ENCODE data around the gene HEMGN. TPM values are rescaled to one million over a fixed set of nuclear protein-coding genes. Genes with fewer than 3 reads are reported as not detected.

Gene HEMGN, protein sequence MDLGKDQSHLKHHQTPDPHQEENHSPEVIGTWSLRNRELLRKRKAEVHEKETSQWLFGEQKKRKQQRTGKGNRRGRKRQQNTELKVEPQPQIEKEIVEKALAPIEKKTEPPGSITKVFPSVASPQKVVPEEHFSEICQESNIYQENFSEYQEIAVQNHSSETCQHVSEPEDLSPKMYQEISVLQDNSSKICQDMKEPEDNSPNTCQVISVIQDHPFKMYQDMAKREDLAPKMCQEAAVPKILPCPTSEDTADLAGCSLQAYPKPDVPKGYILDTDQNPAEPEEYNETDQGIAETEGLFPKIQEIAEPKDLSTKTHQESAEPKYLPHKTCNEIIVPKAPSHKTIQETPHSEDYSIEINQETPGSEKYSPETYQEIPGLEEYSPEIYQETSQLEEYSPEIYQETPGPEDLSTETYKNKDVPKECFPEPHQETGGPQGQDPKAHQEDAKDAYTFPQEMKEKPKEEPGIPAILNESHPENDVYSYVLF
- total RNA-seq (2022; extraction: Qiagen RNA extraction; ENCODE audit: low read depth), result not detected in 5 replicates

DNA sequence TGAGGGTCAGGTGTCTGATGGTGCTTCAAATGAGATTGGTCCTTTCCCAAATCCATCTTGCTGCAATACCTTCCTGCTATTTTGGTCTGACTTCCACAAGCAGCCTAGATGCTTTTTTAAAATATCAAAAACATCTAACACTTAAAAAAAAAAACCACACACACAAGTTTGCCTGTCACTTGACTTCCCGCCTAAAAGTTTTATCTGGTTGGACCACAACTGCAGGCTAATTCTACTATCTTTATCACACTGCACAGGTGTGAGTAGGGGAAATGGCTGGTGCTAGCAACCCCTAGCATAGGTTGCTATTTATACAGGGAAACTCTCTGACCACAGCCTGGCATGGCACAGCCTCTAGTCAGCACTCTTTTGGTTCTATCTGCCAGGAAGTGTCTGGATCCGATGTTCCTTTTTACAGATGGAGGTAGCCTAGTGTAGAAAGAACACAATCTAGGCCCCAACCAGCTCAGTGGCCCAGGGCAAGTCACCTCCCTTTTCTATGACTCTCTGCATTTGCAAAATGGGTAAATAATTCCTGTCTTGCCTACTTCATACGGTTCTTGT, at the start of gene HEMGN:
Gene HEMGN (minus strand): TSS at position 92 of the 564 bp plus-strand sequence. CDS start 36 bp downstream, at position 56.

DNA sequence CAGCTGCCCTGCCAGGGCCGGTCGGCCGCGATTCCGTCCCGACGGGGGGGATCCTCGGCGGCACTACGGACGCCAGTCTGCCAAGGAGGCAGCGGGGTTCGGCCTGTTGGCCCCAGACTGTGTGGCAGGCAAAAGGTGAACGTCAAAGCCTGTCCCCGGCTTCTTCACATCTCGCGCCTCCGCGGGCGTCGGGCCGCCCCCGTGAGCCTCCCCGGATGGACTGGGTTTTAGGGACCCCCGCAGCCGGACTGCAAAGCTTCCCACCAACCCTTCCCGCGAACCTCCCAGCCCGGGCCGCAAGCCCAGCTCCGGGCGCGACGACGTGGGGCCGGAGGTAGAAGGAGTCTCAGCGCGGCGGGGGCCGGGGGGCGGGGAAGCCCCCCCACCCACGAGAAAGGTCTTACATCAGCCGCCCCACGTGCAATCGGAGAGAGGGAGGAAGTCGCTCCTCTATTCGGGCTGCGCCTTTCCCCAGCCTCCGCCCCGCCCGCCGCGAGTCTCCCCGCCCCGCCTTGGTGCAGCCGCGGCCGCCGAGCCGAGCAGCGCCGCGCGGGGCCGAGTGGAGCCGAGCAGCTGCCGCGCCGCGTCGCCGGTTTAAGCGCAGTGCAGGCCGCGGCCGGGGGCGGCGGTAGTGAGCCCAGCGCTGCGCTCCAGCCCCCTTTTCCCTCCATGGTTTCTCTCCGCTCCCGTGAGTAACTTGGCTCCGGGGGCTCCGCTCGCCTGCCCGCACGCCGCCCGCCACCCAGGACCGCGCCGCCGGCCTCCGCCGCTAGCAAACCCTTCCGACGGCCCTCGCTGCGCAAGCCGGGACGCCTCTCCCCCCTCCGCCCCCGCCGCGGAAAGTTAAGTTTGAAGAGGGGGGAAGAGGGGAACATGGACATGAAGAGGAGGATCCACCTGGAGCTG, 45.0 kb upstream of the HEMGN start, which contains the start of gene ANP32B:
Gene ANP32B (plus strand): TSS at position 659 of the 906 bp plus-strand sequence. CDS start 215 bp downstream, at position 874.

DNA sequence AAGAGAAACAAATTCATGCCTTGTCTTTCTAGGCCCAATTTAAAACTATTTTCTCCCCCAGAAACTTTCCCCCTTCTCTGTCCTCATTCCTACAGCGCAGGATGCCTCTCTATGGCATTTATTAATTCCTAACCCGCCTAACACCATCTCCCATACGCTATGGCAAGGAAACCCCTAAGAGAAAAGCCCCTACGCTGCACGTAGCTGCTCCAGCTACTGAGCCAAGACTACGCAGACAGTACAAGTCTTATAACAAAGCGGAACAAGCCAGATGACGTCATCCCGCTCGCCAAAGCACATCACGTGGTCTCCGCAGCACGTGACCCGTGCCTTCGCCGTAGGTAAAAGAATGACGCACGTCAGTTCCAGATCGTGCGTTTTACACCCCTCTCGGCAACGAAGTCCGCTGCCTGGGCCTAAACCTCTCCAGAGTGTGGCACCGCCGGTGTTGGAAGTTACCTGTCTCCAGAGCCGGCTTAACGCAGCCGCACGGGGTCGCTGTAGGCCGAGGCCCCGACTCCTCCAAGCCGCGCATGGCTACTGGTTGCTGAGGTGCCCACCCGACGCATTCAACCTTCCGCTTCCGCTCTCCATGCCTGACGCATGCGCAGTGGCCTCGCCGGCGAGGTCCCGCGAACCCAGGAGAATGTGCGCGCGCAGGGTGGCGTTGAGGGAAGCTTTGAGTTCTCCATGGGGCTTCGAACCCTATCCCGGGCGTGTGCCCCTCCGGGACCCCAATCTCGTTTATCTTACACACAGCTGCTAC, 15.8 kb downstream of the HEMGN start, which contains the start of gene TRMO:
Gene TRMO (minus strand): TSS at position 542 of the 766 bp plus-strand sequence. CDS start 7 bp downstream, at position 535.

Other genes starting within 250 kb of the HEMGN start
- 12.9 to 16.2 TPM (median 13.8 TPM) in 5 replicates for gene XPA, start 240.8 kb downstream of the HEMGN start, total RNA-seq (2022; extraction: Qiagen RNA extraction; ENCODE audit: low read depth)
- gene FOXE1, start 84.9 kb downstream of the HEMGN start, total RNA-seq (2022; extraction: Qiagen RNA extraction; ENCODE audit: low read depth), result 2.9 to 4.5 TPM (median 4.3 TPM) in 5 replicates
- gene TRMO, start 15.7 kb downstream of the HEMGN start, total RNA-seq (2022; extraction: Qiagen RNA extraction; ENCODE audit: low read depth), result 10.4 to 15.8 TPM (median 11.2 TPM) in 5 replicates
- 299 to 372 TPM (median 318 TPM) in 5 replicates for gene ANP32B, start 45.2 kb upstream of the HEMGN start, total RNA-seq (2022; extraction: Qiagen RNA extraction; ENCODE audit: low read depth)
- gene NANS, start 118.6 kb upstream of the HEMGN start, total RNA-seq (2022; extraction: Qiagen RNA extraction; ENCODE audit: low read depth), result 57.5 to 72.8 TPM (median 67.6 TPM) in 5 replicates
- gene TRIM14, start 181.1 kb upstream of the HEMGN start, total RNA-seq (2022; extraction: Qiagen RNA extraction; ENCODE audit: low read depth), result 10.4 to 15.3 TPM (median 13.6 TPM) in 5 replicates